NB4 (cell line): ENCODE data around the gene YPEL3.

Experiments used
- CTCF ChIP-seq: IDR thresholded peaks from one replicate; pipeline ENCODE4 v1.5.1; 2012; ENCODE audit warnings: low read depth, low read length
- POLR2A ChIP-seq: IDR thresholded peaks from 2 replicates; pipeline ENCODE4 v1.6.1; 2011; ENCODE audit warnings: mild to moderate bottlenecking; ENCODE audit not compliant: insufficient read length; ENCODE audit errors: extremely low read depth

- TF ChIP-seq CTCF (peak; percentile 68), POLR2A (no peak)
These were observed 41.0 kb downstream of the YPEL3 start for GRCh38 chr16:30054959-30055553.
